Smooth muscle cell (in vitro differentiated cells): ENCODE results near the gene BRD7. TPM values are rescaled to one million over a fixed set of nuclear protein-coding genes. Genes with fewer than 3 reads are reported as not detected.
A peak's percentile ranks its signal among the peaks of the same experiment; 100 is the strongest.

Source experiments
- DNase-seq: peaks from one replicate; lab custom pipeline; 2025; ENCODE audit not compliant: unreplicated experiment; lab: John Stamatoyannopoulos, UW
- H2AFZ ChIP-seq: fragments of 200-600 bp; sonication (generic); 2 replicates; pipeline ENCODE4 v1.6.0; 2016; ENCODE audit warnings: antibody characterized with exemption, low read depth, mild to moderate bottlenecking
- H3F3A ChIP-seq: fragments of 200-600 bp; sonication (generic); 2 replicates; pipeline ENCODE4 v1.6.0; 2017; ENCODE audit warnings: antibody characterized with exemption, low read depth
- H3K27ac ChIP-seq: fragments of 200-600 bp; sonication (generic); 2 replicates; pipeline ENCODE4 v1.5.1; 2016; ENCODE audit warnings: low read depth, mild to moderate bottlenecking
- H3K27me3 ChIP-seq: fragments of 200-600 bp; sonication (generic); 2 replicates; pipeline ENCODE4 v1.6.1; 2016; ENCODE audit warnings: low read depth, mild to moderate bottlenecking
- H3K36me3 ChIP-seq: fragments of 200-600 bp; sonication (generic); 2 replicates; pipeline ENCODE4 v1.5.1; 2016; ENCODE audit warnings: low read depth
- H3K4me1 ChIP-seq: fragments of 200-600 bp; sonication (generic); 2 replicates; pipeline ENCODE4 v1.5.1; 2016; ENCODE audit warnings: low read depth
- H3K4me2 ChIP-seq: fragments of 200-600 bp; sonication (generic); 2 replicates; pipeline ENCODE4 v1.6.0; 2016; ENCODE audit warnings: mild to moderate bottlenecking
- H3K4me3 ChIP-seq: fragments of 200-600 bp; sonication (generic); 2 replicates; pipeline ENCODE4 v1.5.1; 2016; ENCODE audit warnings: mild to moderate bottlenecking
- H3K79me2 ChIP-seq: fragments of 200-600 bp; sonication (generic); 2 replicates; pipeline ENCODE4 v1.6.0; 2016; ENCODE audit warnings: low read depth, mild to moderate bottlenecking
- H3K9ac ChIP-seq: fragments of 200-600 bp; sonication (generic); 2 replicates; pipeline ENCODE4 v1.6.0; 2016; ENCODE audit warnings: low read depth
- H3K9me3 ChIP-seq: fragments of 200-600 bp; sonication (generic); replicated peaks from 2 replicates; pipeline ENCODE4 v1.5.1; 2016; ENCODE audit warnings: low read depth
- H4K20me1 ChIP-seq: fragments of 200-600 bp; sonication (generic); 2 replicates; pipeline ENCODE4 v1.6.0; 2016; ENCODE audit warnings: low read depth
- WGBS: methylation state at CpG from one replicate; pipeline ENCODE4 v1.1.7; 2016; ENCODE audit warnings: low lambda C conversion rate; 5-methylcytosine and 5-hydroxymethylcytosine counted together
- polyA plus RNA-seq: library from polyadenylated mRNA; unstranded; fragments of >200 nt; fragmentation: Nextera tagmentation; extraction: Ambion mirVana; gene quantifications from 2 replicates; pipeline ENCODE4 v1.2.1, GENCODE V29; 2016
- total RNA-seq: library from RNA; depleted of rRNA; stranded (reverse); fragments of >200 nt; gene quantifications from 2 replicates; pipeline ENCODE4 v1.2.3, GENCODE V29; 2014
- TF ChIP-seq, protein P1 (sequence below): fragments of 200-600 bp; sonication (generic); IDR thresholded peaks from 2 replicates; pipeline ENCODE4 v1.5.1; 2017; ENCODE audit warnings: borderline replicate concordance, mild to moderate bottlenecking, antibody characterized with exemption; ENCODE audit not compliant: insufficient read depth, poor library complexity, severe bottlenecking

Gene BRD7
- total and polyA plus RNA-seq, 2 experiments from 2014 or later: 33.9 to 40.4 TPM

DNA sequence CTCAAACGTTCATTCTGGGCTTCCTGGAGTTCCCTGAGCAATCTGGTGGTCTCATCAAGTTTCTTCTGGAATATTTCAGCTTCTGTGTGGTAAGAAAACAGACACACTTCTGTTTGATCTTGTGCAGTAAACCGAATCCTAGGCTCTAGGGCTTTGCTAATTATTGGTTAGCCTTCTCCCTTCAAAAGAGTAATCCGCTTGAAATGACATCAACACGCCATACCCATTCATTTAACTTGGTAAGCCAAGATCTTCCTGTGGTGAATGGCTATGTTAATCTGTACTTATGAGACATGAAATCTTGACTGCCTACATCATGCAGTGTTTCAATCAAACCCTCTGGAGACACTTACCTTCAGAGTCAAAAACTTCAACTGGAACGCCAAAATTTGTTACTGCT, 48.5 kb downstream of the BRD7 start:
- TF ChIP-seq, protein P1, sequence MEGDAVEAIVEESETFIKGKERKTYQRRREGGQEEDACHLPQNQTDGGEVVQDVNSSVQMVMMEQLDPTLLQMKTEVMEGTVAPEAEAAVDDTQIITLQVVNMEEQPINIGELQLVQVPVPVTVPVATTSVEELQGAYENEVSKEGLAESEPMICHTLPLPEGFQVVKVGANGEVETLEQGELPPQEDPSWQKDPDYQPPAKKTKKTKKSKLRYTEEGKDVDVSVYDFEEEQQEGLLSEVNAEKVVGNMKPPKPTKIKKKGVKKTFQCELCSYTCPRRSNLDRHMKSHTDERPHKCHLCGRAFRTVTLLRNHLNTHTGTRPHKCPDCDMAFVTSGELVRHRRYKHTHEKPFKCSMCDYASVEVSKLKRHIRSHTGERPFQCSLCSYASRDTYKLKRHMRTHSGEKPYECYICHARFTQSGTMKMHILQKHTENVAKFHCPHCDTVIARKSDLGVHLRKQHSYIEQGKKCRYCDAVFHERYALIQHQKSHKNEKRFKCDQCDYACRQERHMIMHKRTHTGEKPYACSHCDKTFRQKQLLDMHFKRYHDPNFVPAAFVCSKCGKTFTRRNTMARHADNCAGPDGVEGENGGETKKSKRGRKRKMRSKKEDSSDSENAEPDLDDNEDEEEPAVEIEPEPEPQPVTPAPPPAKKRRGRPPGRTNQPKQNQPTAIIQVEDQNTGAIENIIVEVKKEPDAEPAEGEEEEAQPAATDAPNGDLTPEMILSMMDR: no peak
- peaks cover 11% of the 10 kb centered on the region for H3K36me3 ChIP-seq

DNA sequence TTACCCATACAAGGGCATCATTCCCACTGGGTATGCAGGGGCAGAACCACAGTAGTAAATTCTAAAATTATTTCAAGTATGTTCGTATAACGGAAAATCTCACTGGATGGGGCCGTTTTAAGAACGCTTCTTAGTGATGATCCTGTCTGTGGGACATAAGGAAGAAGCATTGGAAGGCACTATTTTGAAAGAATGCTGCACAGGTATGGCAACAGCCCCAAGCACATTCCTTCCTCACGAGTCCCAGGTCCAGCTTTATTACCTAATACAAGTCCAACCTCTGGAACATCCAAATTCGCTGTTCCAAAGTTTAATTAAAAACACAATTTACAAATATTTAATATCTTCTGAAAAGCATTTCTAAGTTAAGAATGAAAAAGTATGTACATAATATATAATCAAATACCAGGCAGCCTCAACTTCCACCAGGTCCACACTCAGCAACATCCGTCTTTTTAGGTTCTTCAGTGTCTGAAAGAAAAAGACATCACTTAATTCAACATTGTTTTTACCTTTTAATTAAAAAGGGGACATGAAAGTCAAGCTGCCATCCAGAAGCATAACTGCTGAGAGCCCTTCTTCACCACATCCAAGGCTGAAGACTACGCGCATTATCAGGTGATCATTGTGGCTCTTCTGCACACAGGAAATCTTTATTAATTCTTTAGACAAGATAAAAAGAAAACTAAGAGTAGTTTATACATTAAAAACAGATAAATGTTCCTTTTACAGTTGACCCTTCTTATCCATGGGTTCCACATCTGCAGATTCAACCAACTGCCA, 49.8 kb downstream of the BRD7 start:
- H4K20me1 ChIP-seq: no peaks in the 10 kb centered on the region

More for the DNA sequence above, 48.5 kb downstream of the BRD7 start:
- Histone ChIP-seq H3K4me1 (no peaks in the 10 kb centered on the region), H3K27me3 (no peaks in the 10 kb centered on the region), H2AFZ (no peak overlapping the region), H3K9me3 (no peaks in the 10 kb centered on the region), H3K4me3 (no peak overlapping the region), H3K4me2 (peak overlapping the region; percentile 26), H3F3A (peaks cover 31% of the 10 kb centered on the region), H3K9ac (no peak overlapping the region), H4K20me1 (no peaks in the 10 kb centered on the region), H3K27ac (peak overlapping the region; percentile 76), H3K79me2 (no peaks in the 10 kb centered on the region)
- WGBS: 35% methylated on average over 5 of the region's 5 CpGs
- no peak for DNase-seq

DNA sequence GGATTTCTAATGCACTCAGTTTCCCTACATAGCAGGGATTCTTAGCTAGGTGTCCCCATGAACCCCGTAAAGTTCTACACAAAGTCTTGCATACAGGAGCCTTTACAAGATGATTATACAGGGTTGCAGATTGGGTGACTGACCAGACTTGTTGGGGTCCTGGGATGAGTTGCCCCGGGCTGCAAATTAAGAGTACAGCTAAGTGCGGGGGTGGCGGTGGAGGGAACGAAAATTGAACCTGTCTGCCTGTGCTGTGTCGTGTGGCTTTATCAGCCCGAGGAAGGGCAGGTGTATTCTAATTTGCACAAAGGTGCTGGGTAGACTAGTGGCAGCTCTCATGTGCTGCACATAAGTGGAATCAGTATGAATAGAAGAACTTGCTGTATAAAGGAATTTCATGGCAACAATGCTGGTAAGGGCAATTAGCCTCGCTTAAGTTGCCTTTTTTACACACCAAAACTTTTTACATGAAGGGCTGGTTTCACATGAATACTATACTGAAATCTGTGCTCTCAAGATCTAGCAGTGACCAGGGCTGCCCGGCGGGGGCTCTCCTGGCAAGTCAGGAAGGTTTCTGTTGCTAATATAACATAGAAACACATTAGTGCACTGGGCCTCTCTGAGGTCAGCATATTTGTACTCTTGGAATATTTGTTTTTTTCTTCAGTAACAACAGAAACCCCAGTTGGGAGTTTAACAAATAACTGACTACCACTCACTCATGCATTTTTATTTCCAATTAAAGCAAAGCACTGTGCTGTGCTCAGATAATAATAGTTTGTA, 51.7 kb downstream of the BRD7 start:
- Histone ChIP-seq H3K36me3 (peaks cover 11% of the 10 kb centered on the region), H3K27me3 (no peaks in the 10 kb centered on the region), H3F3A (peaks cover 44% of the 10 kb centered on the region), H4K20me1 (no peaks in the 10 kb centered on the region), H3K79me2 (no peaks in the 10 kb centered on the region), H3K9ac (no peak overlapping the region), H3K4me2 (peak overlapping the region; percentile 31), H3K9me3 (no peaks in the 10 kb centered on the region), H3K4me1 (peaks cover 5% of the 10 kb centered on the region), H2AFZ (no peak overlapping the region), H3K27ac (peak overlapping the region; percentile 86), H3K4me3 (no peak overlapping the region)
- TF ChIP-seq, protein P1: no peak
- 78% methylated on average over 10 of the region's 10 CpGs for WGBS
- no peak for DNase-seq

More for the DNA sequence above, 49.8 kb downstream of the BRD7 start:
- no peak for DNase-seq
- peaks cover 32% of the 10 kb centered on the region for H3F3A ChIP-seq
- TF ChIP-seq, protein P1: no peak
- H3K4me3 ChIP-seq: no peak overlapping the region
- H3K4me1 ChIP-seq: no peaks in the 10 kb centered on the region
- no peak overlapping the region for H3K4me2 ChIP-seq
- no peaks in the 10 kb centered on the region for H3K27me3 ChIP-seq
- H2AFZ ChIP-seq: no peak overlapping the region
- H3K9me3 ChIP-seq: no peaks in the 10 kb centered on the region
- H3K9ac ChIP-seq: no peak overlapping the region
- peak overlapping the region; percentile 76 for H3K27ac ChIP-seq
- 81% methylated on average over 9 of the region's 9 CpGs for WGBS
- H3K36me3 ChIP-seq: peaks cover 11% of the 10 kb centered on the region
- no peaks in the 10 kb centered on the region for H3K79me2 ChIP-seq
